ENCODE measurements around the gene IGF2.

DNA sequence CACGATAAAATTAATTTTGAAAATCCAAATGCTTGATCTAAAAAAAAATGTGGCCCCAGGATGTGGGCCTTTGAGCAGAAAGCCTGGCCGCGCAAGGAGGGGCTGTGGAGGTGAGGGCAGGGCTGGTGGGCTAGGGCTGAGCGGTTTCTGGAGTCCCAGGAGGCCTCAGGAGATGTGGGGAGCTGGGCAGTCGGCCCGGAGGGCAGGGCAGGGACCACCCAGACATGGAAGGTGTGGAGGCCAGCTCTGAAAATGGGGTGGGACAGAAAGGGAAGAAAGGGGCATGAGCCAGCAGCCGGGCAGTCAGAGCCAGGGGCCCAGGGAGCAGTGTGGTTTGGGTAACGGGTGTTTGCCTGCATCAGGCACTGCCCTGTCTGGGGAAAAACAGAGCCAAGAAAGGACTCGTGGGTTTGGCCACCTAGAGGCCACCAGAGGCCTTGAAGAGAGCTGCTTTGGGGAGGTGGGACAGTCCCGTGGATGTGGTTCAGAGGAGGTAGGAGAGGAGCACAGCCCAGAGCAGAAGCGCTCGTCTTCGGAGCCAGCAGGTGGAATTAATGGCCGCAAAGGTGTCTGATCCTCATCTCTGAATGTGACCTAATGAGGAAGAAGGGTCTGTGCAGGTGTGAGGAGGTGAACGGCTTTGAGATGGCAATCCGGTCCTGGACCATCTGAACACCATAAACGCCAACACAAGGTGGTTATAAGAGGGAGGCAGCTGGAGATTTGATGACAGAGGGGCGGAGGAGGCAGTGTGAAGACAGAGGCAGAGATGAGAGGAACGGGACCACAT is 50.2 kb downstream of the IGF2 start:
- TF ChIP-seq ZNF174 (tag by site-specific recombination; IDR thresholded peaks at IDR 0.05) (no peak), ZNF423 (tag by site-specific recombination; IDR thresholded peaks at IDR 0.05) (no peak), ZNF140 (tag by site-specific recombination; IDR thresholded peaks at IDR 0.05) (no peak), ATF2 (tag by site-specific recombination; IDR thresholded peaks at IDR 0.05; ENCODE audit: low read depth) (no peak), ZNF354C (tag by site-specific recombination; IDR thresholded peaks at IDR 0.05; ENCODE audit: borderline replicate concordance, low read depth) (no peak), ZNF449 (tag by site-specific recombination; IDR thresholded peaks at IDR 0.05) (no peak), ZNF843 (tag by site-specific recombination; IDR thresholded peaks at IDR 0.05) (no peak), ZNF132 (tag by site-specific recombination; IDR thresholded peaks at IDR 0.05; ENCODE audit: borderline replicate concordance) (no peak)
- TF ChIP-seq, protein P1, sequence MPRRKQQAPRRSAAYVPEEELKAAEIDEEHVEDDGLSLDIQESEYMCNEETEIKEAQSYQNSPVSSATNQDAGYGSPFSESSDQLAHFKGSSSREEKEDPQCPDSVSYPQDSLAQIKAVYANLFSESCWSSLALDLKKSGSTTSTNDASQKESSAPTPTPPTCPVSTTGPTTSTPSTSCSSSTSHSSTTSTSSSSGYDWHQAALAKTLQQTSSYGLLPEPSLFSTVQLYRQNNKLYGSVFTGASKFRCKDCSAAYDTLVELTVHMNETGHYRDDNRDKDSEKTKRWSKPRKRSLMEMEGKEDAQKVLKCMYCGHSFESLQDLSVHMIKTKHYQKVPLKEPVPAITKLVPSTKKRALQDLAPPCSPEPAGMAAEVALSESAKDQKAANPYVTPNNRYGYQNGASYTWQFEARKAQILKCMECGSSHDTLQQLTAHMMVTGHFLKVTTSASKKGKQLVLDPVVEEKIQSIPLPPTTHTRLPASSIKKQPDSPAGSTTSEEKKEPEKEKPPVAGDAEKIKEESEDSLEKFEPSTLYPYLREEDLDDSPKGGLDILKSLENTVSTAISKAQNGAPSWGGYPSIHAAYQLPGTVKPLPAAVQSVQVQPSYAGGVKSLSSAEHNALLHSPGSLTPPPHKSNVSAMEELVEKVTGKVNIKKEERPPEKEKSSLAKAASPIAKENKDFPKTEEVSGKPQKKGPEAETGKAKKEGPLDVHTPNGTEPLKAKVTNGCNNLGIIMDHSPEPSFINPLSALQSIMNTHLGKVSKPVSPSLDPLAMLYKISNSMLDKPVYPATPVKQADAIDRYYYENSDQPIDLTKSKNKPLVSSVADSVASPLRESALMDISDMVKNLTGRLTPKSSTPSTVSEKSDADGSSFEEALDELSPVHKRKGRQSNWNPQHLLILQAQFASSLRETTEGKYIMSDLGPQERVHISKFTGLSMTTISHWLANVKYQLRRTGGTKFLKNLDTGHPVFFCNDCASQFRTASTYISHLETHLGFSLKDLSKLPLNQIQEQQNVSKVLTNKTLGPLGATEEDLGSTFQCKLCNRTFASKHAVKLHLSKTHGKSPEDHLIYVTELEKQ (tag by site-specific recombination; IDR thresholded peaks at IDR 0.05; ENCODE audit: borderline replicate concordance): no peak
- TF ChIP-seq, protein P2, sequence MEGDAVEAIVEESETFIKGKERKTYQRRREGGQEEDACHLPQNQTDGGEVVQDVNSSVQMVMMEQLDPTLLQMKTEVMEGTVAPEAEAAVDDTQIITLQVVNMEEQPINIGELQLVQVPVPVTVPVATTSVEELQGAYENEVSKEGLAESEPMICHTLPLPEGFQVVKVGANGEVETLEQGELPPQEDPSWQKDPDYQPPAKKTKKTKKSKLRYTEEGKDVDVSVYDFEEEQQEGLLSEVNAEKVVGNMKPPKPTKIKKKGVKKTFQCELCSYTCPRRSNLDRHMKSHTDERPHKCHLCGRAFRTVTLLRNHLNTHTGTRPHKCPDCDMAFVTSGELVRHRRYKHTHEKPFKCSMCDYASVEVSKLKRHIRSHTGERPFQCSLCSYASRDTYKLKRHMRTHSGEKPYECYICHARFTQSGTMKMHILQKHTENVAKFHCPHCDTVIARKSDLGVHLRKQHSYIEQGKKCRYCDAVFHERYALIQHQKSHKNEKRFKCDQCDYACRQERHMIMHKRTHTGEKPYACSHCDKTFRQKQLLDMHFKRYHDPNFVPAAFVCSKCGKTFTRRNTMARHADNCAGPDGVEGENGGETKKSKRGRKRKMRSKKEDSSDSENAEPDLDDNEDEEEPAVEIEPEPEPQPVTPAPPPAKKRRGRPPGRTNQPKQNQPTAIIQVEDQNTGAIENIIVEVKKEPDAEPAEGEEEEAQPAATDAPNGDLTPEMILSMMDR (tag by site-specific recombination; IDR thresholded peaks at IDR 0.05): no peak
- TF ChIP-seq, protein P3, sequence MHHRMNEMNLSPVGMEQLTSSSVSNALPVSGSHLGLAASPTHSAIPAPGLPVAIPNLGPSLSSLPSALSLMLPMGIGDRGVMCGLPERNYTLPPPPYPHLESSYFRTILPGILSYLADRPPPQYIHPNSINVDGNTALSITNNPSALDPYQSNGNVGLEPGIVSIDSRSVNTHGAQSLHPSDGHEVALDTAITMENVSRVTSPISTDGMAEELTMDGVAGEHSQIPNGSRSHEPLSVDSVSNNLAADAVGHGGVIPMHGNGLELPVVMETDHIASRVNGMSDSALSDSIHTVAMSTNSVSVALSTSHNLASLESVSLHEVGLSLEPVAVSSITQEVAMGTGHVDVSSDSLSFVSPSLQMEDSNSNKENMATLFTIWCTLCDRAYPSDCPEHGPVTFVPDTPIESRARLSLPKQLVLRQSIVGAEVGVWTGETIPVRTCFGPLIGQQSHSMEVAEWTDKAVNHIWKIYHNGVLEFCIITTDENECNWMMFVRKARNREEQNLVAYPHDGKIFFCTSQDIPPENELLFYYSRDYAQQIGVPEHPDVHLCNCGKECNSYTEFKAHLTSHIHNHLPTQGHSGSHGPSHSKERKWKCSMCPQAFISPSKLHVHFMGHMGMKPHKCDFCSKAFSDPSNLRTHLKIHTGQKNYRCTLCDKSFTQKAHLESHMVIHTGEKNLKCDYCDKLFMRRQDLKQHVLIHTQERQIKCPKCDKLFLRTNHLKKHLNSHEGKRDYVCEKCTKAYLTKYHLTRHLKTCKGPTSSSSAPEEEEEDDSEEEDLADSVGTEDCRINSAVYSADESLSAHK (tag by site-specific recombination; IDR thresholded peaks at IDR 0.05): no peak

All from HEK293 (cell line).